Testis (tissue), 2 donors: ENCODE data around the gene TCF7L2.

ENCODE experiments used
- POLR2A ChIP-seq: fragments of 450-650 bp; IDR thresholded peaks from one replicate; pipeline ENCODE4 v1.6.1; 2017; ENCODE audit warnings: antibody characterized with exemption, mild to moderate bottlenecking, moderate library complexity
- TF ChIP-seq, protein P1 (sequence below), 3 experiments: fragments of 450-650 bp in 2 of 3; fragments of 200-600 bp in 1 of 3; sonication (generic) in 1 of 3; IDR thresholded peaks; one replicate each; pipeline ENCODE4 v1.5.1; 2016 to 2019; ENCODE audit warnings: antibody characterized with exemption in 3 of 3, mild to moderate bottlenecking in 2 of 3, moderate library complexity in 1 of 3

DNA sequence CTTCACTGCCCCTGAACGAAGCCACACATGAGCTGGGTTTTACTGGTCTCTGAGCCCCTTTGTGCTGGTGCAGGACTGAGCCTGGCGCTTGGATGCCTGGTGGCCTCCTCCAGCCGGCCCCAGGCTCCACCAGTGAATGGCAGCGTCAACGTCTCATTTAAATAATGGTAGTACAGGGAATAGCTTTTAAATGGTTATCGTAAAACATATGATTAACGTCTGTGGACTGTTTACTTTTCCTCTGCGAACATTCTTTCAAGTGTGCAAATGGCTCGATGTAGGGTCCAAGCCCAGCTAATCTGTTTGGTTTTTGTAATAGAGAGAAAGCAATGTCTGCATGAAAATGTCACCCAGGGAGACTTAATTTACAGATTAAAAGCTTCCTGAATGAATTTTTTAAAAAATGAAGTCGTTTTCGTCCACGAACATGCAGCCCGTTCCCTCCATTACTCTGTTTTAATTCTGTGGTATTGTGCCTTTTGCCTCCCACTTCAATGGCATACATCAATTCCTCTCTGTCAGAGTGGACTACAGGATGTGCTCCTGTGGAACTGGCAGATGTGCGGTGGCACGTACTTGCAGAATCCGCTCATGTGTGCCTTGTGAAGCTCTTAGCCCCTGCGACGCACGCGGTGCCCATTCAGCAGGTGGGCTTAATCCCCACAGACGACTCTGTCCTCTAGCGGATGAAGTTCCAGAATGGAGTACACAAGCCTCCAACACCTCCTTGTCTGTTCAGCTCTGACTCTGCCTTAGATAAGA, 192.7 kb downstream of the TCF7L2 start:
- TF ChIP-seq, protein P1, sequence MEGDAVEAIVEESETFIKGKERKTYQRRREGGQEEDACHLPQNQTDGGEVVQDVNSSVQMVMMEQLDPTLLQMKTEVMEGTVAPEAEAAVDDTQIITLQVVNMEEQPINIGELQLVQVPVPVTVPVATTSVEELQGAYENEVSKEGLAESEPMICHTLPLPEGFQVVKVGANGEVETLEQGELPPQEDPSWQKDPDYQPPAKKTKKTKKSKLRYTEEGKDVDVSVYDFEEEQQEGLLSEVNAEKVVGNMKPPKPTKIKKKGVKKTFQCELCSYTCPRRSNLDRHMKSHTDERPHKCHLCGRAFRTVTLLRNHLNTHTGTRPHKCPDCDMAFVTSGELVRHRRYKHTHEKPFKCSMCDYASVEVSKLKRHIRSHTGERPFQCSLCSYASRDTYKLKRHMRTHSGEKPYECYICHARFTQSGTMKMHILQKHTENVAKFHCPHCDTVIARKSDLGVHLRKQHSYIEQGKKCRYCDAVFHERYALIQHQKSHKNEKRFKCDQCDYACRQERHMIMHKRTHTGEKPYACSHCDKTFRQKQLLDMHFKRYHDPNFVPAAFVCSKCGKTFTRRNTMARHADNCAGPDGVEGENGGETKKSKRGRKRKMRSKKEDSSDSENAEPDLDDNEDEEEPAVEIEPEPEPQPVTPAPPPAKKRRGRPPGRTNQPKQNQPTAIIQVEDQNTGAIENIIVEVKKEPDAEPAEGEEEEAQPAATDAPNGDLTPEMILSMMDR (IDR thresholded peaks at IDR 0.05) = no peak
- no peak for TF ChIP-seq POLR2A
